Measurements from ENCODE around the gene NTRK2. TPM values are rescaled to one million over a fixed set of nuclear protein-coding genes. Genes with fewer than 3 reads are reported as not detected.
"Not testable (repeated sequence)": the region's sequence is repeated elsewhere in the genome, so short reads cannot be mapped to it uniquely, and the experiment has no call there.

NTRK2 gene
- total RNA-seq, 6 donors from 2014 or later = 0.30 to 16.8 (median 2.6) TPM

- no peaks in the 10 kb centered on the region for H3K27me3 ChIP-seq
- no peak overlapping the region for H3K4me3 ChIP-seq
- no peaks in the 10 kb centered on the region for H3K9me3 ChIP-seq
- no peaks in the 10 kb centered on the region for H3K4me1 ChIP-seq
- DNase-seq (no peak), ATAC-seq (ENCODE audit: low FRiP score in 2 of 2) (no peak)
- H3K27ac ChIP-seq = no peak overlapping the region
- TF ChIP-seq POLR2A (IDR thresholded peaks at IDR 0.05) = no peak
- no peak for TF ChIP-seq EP300 (IDR thresholded peaks at IDR 0.05)
- TF ChIP-seq POLR2AphosphoS5 (IDR thresholded peaks at IDR 0.05) = no peak
- no peak for TF ChIP-seq CTCF (IDR thresholded peaks at IDR 0.05)
- H3K36me3 ChIP-seq = no peaks in the 10 kb centered on the region
- WGBS, 2 donors = 83 to 85% methylated on average over 1 of the region's 1 CpG
Measured at GRCh38 chr9:85064811-85065371, 395.4 kb downstream of the NTRK2 start.

DNA sequence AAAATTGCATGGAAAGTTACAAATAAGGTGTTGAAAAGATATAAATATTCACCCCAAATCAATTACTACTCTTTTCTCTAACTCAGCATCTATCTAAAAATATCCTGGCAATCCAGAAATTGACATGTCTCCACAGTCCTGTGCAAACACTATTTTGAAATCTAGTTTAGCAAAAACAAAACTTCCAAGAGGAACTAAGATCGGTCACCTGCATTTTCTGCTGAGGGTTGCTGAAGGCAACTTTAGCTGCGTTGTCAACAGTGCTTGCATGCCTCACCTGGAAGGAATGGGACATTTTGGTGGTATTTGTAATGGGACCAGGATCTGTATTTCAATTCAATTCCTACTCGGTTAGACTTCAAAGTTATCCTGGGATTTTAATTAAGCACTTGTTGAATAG, 398.3 kb downstream of the NTRK2 start:
- H3K4me1 ChIP-seq = no peaks in the 10 kb centered on the region
- no peaks in the 10 kb centered on the region for H3K9me3 ChIP-seq
- H3K27ac ChIP-seq = no peak overlapping the region
- ATAC-seq (ENCODE audit: low FRiP score in 2 of 2) = no peak
- 94% methylated on average over 3 of the region's 3 CpGs for WGBS, 2 donors
- no peak overlapping the region for H3K4me3 ChIP-seq
- no peaks in the 10 kb centered on the region for H3K36me3 ChIP-seq
- DNase-seq = no peak
- TF ChIP-seq CTCF (IDR thresholded peaks at IDR 0.05) (no peak), POLR2AphosphoS5 (IDR thresholded peaks at IDR 0.05) (no peak), EP300 (IDR thresholded peaks at IDR 0.05) (no peak), POLR2A (IDR thresholded peaks at IDR 0.05) (no peak)
- no peaks in the 10 kb centered on the region for H3K27me3 ChIP-seq

- DNase-seq; H3K27me3 ChIP-seq; H3K27ac ChIP-seq; ATAC-seq (ENCODE audit: low FRiP score in 2 of 2); H3K9me3 ChIP-seq; H3K4me1 ChIP-seq; H3K4me3 ChIP-seq; H3K36me3 ChIP-seq: not testable (repeated sequence)
- 87 to 98% methylated on average over 3 of the region's 3 CpGs for WGBS, 2 donors
Measured at GRCh38 chr9:85069421-85069820, 399.9 kb downstream of the NTRK2 start.

Data from upper lobe of left lung (tissue), 6 donors.